Panc1 (cell line): ENCODE data around the gene SENP7.

Experiments
- POLR2AphosphoS5 ChIP-seq: IDR thresholded peaks from 2 replicates; pipeline ENCODE4 v1.6.1; 2012; ENCODE audit warnings: mild to moderate bottlenecking, low read depth, low read length, moderate library complexity
- REST ChIP-seq, 2 experiments: IDR thresholded peaks; 2 replicates each; pipeline ENCODE4 v1.6.1; 2011 to 2012; ENCODE audit warnings: low read depth in 2 of 2, control low read depth in 1 of 2, low read length in 1 of 2, mild to moderate bottlenecking in 1 of 2, moderate library complexity in 1 of 2; ENCODE audit not compliant: insufficient read depth in 1 of 2

GRCh38 chr3:101377209-101377608 is 135.8 kb downstream of the SENP7 start:
- no peak for TF ChIP-seq REST (IDR thresholded peaks at IDR 0.05; ENCODE audit: insufficient read depth in 1 of 2, low read depth in 2 of 2, low read length in 1 of 2)
- TF ChIP-seq POLR2AphosphoS5, result no peak
